Muscle of leg (tissue), 11 donors: ENCODE data around the gene PBOV1. TPM values are rescaled to one million over a fixed set of nuclear protein-coding genes. Genes with fewer than 3 reads are reported as not detected.
"Not testable (repeated sequence)": the region's sequence is repeated elsewhere in the genome, so short reads cannot be mapped to it uniquely, and the experiment has no call there.

Experiments used
- DNase-seq: peaks from one replicate; pipeline ENCODE4 v3.0.0; 2013
- H3K27ac ChIP-seq: one replicate; pipeline ENCODE4 v1.5.1; 2013; ENCODE audit warnings: mild to moderate bottlenecking, low read length, control low read depth
- H3K27me3 ChIP-seq: one replicate; pipeline ENCODE4 v1.6.1; 2013; ENCODE audit warnings: low read length; ENCODE audit not compliant: control insufficient read depth, insufficient read depth
- H3K36me3 ChIP-seq: one replicate; pipeline ENCODE4 v1.6.1; 2013; ENCODE audit warnings: low read length; ENCODE audit not compliant: control insufficient read depth, insufficient read depth
- H3K4me1 ChIP-seq: one replicate; pipeline ENCODE4 v1.6.1; 2013; ENCODE audit warnings: low read length; ENCODE audit not compliant: control insufficient read depth, insufficient read depth
- H3K4me3 ChIP-seq: one replicate; pipeline ENCODE4 v1.5.1; 2013; ENCODE audit warnings: low read length, control low read depth
- H3K9me3 ChIP-seq: replicated peaks from 2 replicates; pipeline ENCODE4 v1.6.1; 2013; ENCODE audit warnings: low read depth, low read length; ENCODE audit not compliant: control insufficient read depth
- WGBS: methylation state at CpG from one replicate; pipeline ENCODE4 v1.1.5; 2013; ENCODE audit warnings: missing lambda C conversion rate; ENCODE audit not compliant: insufficient coverage; 5-methylcytosine and 5-hydroxymethylcytosine counted together
- polyA plus RNA-seq, 8 donors: library from polyadenylated mRNA; unstranded; fragments of 120-200 nt; gene quantifications; one replicate each; pipeline versions ENCODE4 v1.2.1 to v1.2.3, GENCODE V29; 2013; ENCODE audit warnings: inconsistent platforms in 1 of 8, low replicate concordance in 1 of 8; ENCODE audit not compliant: insufficient read length in 8 of 8, insufficient read depth in 1 of 8
- total RNA-seq: library from RNA; stranded (reverse); fragments of 120-200 nt; gene quantifications from one replicate; pipeline ENCODE4 v1.2.4, GENCODE V29; 2013

PBOV1 gene
- total and polyA plus RNA-seq, 9 donors: 0.07 to 0.10 TPM; not detected in 7

GRCh38 chr6:138227316-138227781 is 9.1 kb upstream of the PBOV1 start:
- H3K9me3 ChIP-seq: no peaks in the 10 kb centered on the region
- no peaks in the 10 kb centered on the region for H3K4me1 ChIP-seq
- H3K27me3 ChIP-seq: no peaks in the 10 kb centered on the region
- H3K4me3 ChIP-seq: no peak overlapping the region
- no peaks in the 10 kb centered on the region for H3K36me3 ChIP-seq
- H3K27ac ChIP-seq: no peak overlapping the region
- 64% methylated on average over 3 of the region's 8 CpGs for WGBS
- no peak for DNase-seq

- Histone ChIP-seq H3K27ac (no peak overlapping the region), H3K27me3 (no peaks in the 10 kb centered on the region), H3K4me3 (no peak overlapping the region), H3K36me3 (no peaks in the 10 kb centered on the region), H3K4me1 (no peaks in the 10 kb centered on the region), H3K9me3 (no peaks in the 10 kb centered on the region)
- 88% methylated on average over 3 of the region's 4 CpGs for WGBS
- no peak for DNase-seq
Measured at GRCh38 chr6:138226700-138227315, 8.5 kb upstream of the PBOV1 start.

GRCh38 chr6:138225953-138226352 is 7.7 kb upstream of the PBOV1 start:
- Histone ChIP-seq H3K4me3 (no peak overlapping the region), H3K27me3 (no peaks in the 10 kb centered on the region), H3K9me3 (no peaks in the 10 kb centered on the region), H3K27ac (no peak overlapping the region), H3K4me1 (no peaks in the 10 kb centered on the region), H3K36me3 (no peaks in the 10 kb centered on the region)
- DNase-seq: no peak
- 71% methylated on average over 1 of the region's 4 CpGs for WGBS

DNA sequence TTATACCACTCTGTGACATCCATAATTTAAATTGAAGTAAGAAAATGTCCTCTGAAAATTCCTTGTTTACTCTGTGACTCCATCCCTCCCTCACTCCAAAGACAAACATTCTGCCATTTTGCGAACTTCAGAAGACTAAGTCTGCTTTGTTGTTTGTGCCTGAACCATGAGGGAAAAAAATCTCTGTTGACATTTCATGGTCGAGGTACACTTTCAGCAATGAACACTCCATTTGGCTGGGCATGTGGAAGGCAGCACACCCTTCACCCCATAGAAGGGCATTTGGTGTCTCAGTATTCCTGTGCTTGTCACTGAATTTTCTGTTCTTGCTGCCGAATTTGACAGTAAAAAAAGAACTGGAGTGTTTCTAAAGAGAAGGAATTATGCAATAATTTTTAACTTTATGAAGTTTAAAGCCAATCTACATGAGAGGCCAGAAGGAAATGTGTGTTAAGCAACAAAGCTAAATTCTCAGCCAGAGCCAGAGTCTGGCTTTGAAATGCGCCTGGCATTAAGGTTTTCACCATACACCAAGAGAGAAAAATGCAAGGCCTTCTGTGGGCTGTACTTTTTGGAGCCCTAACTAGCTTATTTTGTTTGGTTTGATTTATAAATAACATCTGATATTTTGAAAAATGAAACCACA is 4.7 kb upstream of the PBOV1 start:
- H3K4me1 ChIP-seq: no peaks in the 10 kb centered on the region
- no peak for DNase-seq
- 80% methylated on average over 1 of the region's 4 CpGs for WGBS
- no peak overlapping the region for H3K27ac ChIP-seq
- no peaks in the 10 kb centered on the region for H3K36me3 ChIP-seq
- no peaks in the 10 kb centered on the region for H3K27me3 ChIP-seq
- H3K9me3 ChIP-seq: no peaks in the 10 kb centered on the region
- H3K4me3 ChIP-seq: no peak overlapping the region

- Histone ChIP-seq H3K36me3 (no peaks in the 10 kb centered on the region), H3K4me1 (no peaks in the 10 kb centered on the region), H3K4me3 (no peak overlapping the region), H3K27ac (no peak overlapping the region), H3K9me3 (no peaks in the 10 kb centered on the region), H3K27me3 (no peaks in the 10 kb centered on the region)
- 100% methylated on average over 1 of the region's 4 CpGs for WGBS
- DNase-seq: no peak
Measured at GRCh38 chr6:138219901-138220300, 1.6 kb upstream of the PBOV1 start.

GRCh38 chr6:138219398-138219797 is 1.1 kb upstream of the PBOV1 start:
- WGBS: 83% methylated on average over 1 of the region's 3 CpGs
- H3K27ac ChIP-seq: no peak overlapping the region
- no peaks in the 10 kb centered on the region for H3K9me3 ChIP-seq
- H3K4me1 ChIP-seq: no peaks in the 10 kb centered on the region
- H3K4me3 ChIP-seq: no peak overlapping the region
- no peaks in the 10 kb centered on the region for H3K36me3 ChIP-seq
- H3K27me3 ChIP-seq: no peaks in the 10 kb centered on the region
- DNase-seq: no peak

DNA sequence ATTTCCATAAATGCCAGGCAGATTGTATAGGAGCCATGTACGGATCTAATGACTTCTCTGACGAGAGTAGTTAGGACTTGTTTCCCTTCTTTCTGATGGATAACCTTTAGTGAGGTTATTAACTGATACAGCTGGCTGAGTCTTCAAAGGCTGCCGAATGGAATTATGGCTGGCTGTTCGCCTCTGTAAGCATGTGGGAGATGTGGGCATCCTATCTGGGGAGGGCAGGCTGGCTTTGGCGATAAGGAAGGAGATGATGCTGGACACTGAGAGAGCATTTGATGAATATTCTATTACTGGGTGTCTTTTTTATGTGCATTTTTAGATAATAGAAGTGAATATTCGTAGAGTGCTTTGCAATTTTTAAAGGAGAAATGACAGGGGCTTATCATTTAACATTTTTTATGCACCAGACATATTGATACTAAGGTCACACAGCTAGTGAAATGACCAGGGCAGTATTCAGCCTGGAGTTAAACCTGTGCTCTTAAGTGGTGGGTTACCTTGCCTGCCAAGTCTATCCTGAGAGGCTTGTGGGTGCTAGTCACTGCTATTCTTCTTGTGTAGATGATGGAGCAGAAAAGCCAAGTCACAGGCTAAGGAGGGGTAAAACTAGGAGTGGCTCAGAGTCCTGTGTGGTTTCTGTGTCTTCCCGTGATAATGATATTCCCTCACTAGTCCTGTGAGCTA is 3.1 kb downstream of the PBOV1 start:
- Histone ChIP-seq H3K4me3 (no peak overlapping the region), H3K4me1 (no peaks in the 10 kb centered on the region), H3K9me3 (no peaks in the 10 kb centered on the region), H3K27ac (no peak overlapping the region), H3K27me3 (no peaks in the 10 kb centered on the region), H3K36me3 (no peaks in the 10 kb centered on the region)
- 55% methylated on average over 5 of the region's 7 CpGs for WGBS
- DNase-seq: no peak

DNA sequence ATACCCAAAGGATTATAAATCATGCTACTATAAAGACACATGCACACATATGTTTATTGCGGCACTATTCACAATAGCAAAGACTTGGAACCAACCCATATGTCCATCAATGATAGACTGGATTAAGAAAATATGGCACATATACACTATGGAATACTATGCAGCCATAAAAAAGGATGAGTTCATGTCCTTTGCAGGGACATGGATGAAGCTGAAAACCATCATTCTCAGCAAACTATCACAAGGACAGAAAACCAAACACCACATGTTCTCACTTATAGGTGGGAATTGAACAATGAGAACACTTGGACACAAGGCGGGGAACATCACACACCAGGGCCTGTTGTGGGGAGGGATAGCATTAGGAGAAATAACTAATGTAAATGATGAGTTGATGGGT is 5.8 kb downstream of the PBOV1 start:
- not testable (repeated sequence) for H3K27me3 ChIP-seq, DNase-seq, H3K36me3 ChIP-seq, H3K4me1 ChIP-seq, H3K9me3 ChIP-seq, H3K4me3 ChIP-seq, H3K27ac ChIP-seq
- WGBS: no CpG with 5 or more reads among the region's 2 CpGs

DNA sequence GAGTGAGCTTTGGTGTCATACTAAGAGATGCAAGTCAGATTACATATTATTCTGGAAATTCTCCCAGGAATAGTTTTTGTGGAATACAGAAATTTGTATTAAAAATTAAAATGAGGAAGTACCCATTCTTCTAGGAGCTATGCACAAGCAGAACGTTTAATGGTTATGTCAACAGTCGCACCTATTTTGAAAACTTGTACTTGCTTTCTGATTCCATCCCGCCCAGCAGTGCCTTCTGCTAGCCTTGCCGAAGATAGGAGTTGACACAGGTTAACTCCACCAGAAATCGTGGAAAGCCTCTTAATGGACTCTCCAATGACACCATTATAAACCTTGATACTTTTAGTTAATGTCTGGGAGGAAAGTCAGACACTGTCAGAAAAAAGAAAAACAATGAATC is 6.7 kb downstream of the PBOV1 start:
- no peaks in the 10 kb centered on the region for H3K4me1 ChIP-seq
- 97% methylated on average over 3 of the region's 5 CpGs for WGBS

DNA sequence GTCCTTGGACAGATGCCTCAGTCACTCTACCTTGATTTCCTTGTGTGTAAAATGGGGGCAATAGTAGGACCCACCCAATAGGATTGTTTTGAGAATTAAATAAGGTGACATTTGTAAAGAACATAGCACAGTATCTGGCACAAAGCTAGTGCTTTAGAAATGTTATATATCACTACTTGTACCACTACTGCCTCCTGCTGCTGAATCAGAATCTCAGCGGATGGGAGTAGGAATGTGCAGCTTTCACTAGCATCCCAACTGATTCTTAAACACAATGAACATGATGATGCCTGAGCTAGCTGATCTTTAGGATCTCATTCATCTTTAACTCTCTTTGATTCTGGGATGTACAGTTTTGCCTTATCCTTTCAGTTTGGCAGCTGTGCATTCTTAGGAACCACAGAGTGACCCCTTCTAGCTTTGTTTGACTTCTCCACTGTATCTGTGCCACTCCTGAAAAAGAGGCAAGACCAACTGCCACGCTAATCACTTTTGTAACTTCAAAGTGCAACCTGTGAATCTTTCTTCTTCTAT is 7.2 kb downstream of the PBOV1 start:
- Histone ChIP-seq H3K27me3 (no peaks in the 10 kb centered on the region), H3K27ac (no peak overlapping the region), H3K36me3 (no peaks in the 10 kb centered on the region), H3K4me1 (no peaks in the 10 kb centered on the region), H3K9me3 (no peaks in the 10 kb centered on the region), H3K4me3 (no peak overlapping the region)
- DNase-seq: no peak
- WGBS: 80% methylated on average over 1 of the region's 2 CpGs

More for the DNA sequence above, 6.7 kb downstream of the PBOV1 start:
- no peak overlapping the region for H3K4me3 ChIP-seq
- no peaks in the 10 kb centered on the region for H3K27me3 ChIP-seq
- no peak for DNase-seq
- H3K36me3 ChIP-seq: no peaks in the 10 kb centered on the region
- H3K27ac ChIP-seq: no peak overlapping the region
- H3K9me3 ChIP-seq: no peaks in the 10 kb centered on the region
